Stimulated activated CD8-positive, alpha-beta memory T cell treated with anti-CD3 and anti-CD28 coated beads, Interleukin-12 subunit alpha, Interleukin-12 subunit beta, amount 100 ng/mL, for 24 hours (primary cell): ENCODE results near the gene PTPN20.
"Not testable (repeated sequence)": the region's sequence is repeated elsewhere in the genome, so short reads cannot be mapped to it uniquely, and the experiment has no call there.

ENCODE experiments used
- DNase-seq: peaks from one replicate; pipeline ENCODE4 v3.0.0-alpha.2; 2020; ENCODE audit errors: extremely low read depth

Gene PTPN20

DNA sequence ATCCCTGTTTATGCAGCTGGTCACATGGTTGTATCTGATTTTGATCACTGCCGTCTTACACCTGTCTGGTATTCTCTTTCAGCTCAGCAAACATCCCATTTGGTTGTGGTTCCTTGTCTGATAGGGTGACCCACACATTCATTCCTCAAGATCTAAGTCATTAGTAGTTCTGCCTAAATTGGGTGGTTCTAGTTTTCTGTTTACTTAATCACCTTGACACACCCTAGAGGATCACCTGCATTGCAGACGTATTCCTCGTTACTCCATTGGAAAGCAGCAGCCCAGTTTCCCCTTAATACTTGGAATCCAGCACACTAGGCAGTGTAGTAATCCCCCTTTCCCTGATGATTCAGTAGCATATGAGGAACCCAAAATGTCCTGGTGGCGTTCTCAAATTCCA lies 41.3 kb downstream of the PTPN20 start:
- not testable (repeated sequence) for DNase-seq

DNA sequence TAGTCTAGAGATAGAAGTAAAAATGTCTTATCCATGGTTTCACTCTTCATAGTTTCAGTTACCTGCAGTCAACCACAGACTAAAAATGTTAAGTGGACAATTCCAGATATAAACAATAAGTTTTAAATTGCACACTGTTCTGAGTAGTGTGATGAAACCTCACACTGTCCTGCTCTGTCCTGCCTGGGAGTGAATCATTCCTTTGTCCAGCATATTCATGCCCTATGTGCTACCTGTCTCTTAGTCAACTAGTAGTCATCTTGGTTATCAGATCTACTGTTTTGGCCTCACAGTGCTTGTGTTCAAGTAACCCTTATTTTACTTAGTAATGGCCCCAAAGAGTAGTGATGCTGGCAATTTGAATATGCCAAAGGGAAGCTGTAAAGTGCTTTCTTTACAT lies 49.5 kb downstream of the PTPN20 start:
- not testable (repeated sequence) for DNase-seq

DNA sequence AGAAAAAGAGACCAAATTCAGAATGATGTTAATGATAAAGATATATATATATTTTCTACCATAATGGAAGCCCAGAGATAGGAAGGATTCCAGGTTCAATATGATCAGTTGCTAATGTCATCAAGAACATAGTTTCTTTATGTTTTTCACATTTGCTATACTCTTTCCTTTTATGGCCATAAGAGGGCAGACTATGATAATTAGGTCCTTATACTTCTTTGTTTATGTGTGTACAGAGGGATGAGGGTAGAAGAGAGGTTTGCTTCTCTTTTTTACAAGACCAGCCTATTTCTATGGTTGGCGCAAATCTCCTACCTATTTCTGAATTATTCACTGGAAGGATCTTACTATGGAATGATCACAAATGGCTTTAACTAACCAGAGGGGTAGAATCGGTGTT lies 52.1 kb downstream of the PTPN20 start:
- not testable (repeated sequence) for DNase-seq

DNA sequence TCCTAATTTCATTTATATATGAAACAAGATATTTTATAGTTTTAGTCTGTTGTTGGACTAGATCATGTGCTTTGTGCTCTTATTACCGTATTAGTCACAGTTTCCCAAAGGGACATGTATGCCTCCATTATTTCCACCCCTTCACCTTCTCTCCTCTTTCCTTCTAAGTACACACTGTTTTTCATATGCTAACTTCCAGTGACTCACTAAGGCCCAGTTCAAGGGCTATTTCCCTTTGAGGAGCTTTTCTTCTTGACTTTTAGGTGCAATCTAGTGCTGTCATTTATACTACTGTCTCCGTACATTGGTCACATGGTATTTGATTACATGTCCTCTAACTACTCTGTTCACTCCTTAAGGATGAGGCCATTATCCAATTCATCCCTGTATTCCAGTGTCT lies 55.8 kb downstream of the PTPN20 start:
- DNase-seq, result not testable (repeated sequence)

DNA sequence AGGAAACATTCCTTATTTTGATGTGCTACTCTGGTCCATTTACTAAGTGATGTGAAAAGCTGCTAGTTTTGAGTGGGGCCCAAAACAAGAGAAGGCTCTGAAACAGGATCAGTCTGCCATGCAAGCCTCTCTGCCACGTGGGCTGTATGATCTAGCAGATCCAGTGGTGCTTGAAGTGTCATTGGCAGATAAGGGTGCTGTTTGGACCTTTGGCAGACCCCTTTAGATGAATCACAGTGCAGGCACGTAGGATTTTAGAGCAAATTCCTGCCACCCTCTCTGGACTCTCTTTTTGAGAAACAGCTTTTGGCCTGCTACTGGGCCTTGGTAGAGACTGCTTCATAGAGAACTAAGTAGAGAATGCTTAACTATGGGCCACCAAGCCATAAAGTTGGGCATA lies 69.0 kb downstream of the PTPN20 start:
- not testable (repeated sequence) for DNase-seq

DNA sequence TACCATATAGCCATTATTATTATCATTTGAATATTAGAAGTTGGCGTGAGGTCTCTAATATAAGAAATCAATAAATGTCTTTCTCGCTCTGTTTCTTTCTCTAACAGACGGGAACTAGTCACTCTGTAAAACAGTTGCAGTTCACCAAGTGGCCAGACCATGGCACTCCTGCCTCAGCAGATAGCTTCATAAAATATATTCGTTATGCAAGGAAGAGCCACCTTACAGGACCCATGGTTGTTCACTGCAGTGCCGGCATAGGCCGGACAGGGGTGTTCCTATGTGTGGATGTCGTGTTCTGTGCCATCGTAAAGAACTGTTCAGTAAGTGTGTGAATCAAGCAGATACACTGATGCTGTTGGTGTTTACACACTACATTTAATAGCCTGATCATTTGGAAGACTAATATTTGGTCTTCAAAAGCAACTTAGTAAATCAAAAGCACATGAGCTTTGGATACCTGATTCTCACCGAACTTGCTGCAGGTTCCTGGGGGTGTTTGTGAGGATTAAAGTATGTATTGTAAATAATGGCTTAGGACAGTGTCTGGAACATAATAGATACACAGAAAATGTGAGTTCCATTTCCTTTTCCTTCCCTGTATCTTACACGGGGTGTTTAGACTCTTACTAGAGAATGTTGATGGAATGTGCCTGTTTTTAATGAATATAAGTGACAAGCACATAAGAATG lies 76.2 kb downstream of the PTPN20 start:
- not testable (repeated sequence) for DNase-seq

DNA sequence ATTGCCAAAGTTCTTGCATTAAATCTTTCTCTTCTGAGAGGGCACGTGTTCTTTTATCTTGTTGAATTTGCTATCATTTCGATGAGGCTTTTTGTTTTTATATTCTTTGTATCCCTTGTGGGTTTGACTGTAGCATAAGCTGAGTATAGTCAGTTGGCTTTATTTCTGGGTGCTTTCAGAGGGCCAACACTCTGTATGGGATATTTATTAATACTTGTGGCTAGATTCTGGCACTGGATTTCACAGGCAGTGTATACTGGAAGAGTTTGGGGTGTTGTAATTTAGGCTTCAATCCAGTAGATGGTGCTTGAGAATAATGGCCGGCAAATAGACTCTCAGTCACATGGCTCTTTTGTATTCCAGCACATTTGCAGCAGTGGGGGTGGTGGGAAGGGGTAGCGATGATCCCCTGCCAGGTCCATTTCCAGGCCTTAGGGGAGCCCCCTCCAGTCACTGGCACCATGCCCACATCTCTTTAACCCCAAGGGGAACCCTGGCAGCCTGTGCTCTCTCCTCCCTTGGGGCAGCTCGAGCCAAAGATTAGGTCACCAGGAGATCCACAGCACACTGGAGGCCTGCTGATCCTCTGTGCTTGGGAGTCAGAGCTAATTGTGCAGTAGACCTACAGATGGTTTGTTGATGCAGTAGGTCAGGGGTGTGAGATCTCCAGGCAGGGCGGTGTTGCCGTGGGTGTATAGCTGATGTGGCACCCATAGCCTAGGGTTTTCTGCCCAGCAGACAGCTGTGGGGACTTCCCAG lies 81.8 kb downstream of the PTPN20 start:
- no peak for DNase-seq

DNA sequence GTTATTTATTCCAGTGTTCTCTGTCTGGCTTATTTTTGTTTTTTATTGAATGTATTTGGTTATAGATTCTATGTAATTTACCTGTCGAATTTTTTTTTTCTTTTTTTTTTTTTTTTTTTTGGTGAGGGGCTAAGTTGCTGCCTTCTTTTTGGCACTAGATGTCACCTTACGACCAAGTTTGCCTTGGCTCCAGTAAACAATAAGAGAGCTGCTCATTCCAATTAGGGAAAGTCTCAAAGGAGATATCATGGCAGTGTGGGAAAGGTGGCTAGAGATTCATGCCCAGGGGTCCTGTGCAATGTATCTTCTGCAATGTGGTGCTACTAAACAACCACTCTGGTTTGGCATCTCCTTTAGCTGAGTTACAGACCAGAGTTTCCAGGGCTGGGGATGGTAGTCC lies 84.0 kb downstream of the PTPN20 start:
- no peak for DNase-seq

DNA sequence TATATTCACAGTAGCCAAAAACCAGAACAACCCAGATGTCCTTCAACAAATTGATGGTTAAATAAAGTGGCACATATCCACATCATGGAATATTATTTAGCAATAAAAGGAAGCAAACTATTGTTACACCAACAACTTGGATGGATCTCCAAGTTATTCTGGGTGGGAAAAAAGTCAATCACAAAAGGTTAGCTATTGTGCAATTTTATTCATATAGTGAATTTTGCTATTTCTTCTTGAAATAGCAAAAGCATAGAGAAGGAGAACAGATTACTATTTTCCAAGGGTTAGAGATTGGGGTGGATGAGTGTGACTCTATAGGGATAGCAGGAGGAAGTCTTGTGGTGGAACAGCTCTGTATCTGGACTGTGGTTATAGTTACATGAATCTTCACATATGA lies 87.0 kb downstream of the PTPN20 start:
- DNase-seq, result no peak

DNA sequence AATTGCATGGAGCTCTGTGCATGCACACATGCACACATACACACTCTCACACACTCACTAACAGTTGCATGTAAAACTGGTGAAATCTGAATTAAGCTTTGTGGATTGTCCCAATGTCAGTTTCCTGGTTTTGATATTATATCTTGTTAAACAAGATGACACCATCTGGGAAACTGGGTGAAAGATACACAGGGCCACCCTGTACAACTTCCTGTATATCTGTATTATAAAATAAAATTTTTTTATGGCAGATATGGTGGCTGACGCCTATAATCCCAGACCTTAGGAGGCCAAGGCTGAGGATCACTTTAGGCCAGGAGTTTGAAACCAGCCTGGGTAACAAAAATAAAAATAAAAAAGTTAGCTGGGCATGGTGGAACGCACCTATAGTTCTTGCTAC lies 87.4 kb downstream of the PTPN20 start:
- no peak for DNase-seq

DNA sequence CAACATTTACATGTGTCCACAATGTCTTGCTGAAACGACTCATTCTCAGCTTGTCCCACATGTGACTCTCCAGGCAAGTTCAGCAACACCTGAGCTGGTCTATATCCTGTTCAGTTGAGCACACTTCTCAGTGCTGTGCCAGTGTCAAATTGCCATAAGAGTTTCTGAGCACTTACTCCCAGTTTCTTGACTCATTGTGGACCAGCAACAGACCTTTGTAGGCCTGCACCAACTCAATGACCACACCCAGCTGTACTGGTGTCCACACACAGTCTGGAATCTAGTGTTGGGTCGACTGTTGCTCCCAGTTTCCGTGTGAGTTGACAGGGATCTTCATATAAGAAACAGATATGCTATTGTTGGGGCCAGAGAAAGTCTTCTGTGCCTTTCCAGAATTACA lies 88.0 kb downstream of the PTPN20 start:
- DNase-seq, result no peak

DNA sequence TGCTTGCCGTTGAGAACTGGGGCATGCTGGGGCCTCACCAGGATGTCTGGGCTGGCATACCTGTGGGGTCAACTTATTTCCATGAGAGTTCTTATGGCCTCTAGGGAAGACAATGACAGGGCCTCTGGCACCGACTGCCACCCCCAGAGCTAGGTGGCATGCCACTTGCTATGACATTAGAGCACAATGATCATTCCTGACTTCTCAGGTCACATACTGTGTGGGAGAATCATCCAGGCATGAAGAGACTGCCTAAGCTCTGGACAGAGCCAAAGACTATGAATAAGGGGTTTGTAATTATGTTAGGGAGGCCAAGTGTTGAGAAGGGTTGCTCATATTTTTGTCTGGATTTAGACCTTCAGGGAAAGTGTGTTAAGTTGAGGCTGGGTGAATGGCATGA lies 97.5 kb downstream of the PTPN20 start:
- no peak for DNase-seq

DNA sequence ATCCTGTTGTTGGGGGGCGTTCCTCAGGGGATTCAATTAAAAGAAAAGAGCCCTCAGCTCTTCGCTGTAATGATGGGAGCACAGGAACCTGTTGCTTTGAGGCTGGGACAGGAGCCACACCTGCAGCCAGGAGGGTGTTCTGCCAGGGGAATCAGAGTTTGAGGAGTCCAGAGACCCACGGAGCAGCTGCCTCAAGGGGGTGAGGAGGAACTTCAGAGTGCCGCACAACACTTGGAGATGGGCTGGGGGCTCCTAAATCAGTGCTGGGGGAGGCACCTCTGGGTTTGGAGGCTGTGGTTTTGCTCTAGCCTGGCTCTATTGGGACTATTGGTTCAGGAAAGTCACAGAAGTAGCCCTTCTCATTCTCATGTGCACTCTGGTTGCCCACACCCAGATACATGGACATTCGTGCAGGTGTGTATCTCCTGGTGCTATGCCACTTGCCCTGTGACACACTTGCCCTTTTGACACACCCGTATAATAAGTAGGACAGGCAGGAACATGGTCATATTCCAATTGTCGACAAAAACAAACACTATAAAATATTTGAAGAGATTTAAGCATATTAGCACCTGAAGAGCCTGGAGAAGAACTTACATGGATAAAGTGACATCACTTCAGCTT lies 98.1 kb downstream of the PTPN20 start:
- no peak for DNase-seq

DNA sequence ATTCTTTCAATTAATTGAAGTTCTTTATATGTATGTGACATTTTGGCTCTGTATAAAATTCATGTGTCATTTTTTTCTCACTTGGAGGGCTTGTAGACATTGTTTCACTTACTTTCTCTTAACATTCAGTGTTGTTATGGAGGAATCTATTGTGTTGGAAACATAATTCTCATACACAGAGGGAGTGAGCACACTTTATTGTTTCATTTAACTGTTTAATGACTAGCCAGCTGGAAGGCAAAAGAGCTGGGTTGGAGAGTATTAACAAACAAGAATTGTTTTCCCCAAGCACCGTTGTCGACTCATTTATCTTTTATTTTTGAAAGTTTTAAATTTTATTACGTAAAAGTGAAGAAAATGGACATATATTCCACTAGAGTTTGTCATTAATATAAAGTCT lies 98.8 kb downstream of the PTPN20 start:
- no peak for DNase-seq

DNA sequence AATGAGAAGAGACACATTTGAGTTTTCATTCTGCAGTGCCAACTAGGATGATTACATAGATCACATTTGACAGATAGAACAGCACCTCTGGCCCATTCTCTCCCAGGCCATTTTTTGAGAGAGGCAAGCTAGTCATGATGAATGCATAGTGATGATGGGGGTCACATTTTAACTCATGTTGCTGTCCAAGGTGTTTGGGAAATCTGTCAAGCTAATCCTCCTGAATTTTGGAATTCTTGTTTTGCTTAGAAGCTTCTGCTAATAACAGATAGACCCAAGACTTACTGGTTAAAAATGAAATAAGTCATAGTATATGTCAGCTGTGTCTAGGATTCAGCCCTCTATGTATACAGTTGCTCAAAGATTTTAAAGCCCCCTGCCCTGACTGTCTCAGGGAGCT lies 101.0 kb downstream of the PTPN20 start:
- DNase-seq, result no peak

DNA sequence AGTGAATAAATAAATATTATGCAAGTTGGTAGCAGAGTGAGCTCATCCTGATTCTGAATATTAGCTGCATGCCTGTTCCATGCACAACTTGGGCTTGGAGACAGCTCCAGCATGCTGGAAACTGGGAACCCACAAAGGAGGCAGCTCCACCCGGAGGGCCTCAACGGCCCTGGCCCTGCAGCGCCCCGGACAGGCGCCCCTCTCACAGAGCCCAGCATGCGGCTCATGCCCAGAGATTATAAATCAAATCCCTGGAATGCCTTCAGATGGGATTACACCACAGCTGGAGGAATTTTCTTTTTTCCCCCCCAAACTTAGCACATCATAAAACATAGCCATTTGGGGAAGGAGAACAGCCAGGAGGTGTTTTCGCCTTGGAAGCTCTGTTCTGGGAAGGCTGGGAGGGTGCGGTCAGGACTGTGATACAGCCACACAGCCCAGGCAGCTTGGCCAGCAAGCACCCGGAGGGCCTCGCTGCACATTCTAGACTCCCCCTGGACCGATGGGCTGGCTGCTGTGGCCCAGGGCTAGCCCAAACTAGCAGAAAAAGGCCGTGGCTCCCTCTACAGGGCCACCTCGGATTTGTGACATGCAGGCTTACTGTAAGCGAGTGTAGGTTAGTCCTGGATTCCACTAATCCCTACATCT lies 102.4 kb downstream of the PTPN20 start:
- DNase-seq, result no peak

DNA sequence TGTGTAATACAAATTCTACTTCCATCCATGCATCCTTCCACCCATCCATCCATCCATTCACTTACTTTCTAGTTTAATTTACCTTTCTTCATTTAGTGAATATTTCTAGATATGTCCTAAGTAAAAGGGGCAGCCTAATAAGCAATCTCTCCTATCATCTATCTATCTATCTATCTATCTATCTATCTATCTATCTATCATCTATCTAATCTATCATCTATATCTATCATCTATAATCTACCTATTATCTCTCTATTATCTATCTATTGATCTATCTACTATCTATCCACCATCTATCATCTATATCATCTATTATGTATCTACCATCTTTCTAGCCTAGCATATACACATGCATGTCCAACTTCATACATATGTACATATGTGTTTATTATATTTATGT lies 104.2 kb downstream of the PTPN20 start:
- no peak for DNase-seq

DNA sequence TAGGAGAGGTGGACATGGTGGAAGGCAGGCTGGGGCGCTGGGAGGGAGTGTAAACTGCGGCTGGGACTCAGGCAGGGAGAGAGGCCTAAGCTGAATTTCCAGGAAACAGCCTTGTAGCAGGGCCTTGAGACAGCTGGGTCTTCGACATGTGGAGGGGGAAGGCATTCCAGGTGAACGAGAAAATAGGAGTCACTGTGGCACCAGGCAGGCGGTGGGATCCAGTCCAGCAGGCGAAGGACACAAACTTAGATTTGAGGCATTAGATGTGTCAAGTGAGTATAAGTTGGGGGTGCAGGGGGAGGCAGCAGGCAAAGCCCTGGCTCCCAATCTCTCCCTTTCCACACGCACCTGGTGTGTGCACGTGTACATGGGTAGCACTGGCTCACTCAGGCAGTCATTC lies 105.3 kb downstream of the PTPN20 start:
- no peak for DNase-seq

DNA sequence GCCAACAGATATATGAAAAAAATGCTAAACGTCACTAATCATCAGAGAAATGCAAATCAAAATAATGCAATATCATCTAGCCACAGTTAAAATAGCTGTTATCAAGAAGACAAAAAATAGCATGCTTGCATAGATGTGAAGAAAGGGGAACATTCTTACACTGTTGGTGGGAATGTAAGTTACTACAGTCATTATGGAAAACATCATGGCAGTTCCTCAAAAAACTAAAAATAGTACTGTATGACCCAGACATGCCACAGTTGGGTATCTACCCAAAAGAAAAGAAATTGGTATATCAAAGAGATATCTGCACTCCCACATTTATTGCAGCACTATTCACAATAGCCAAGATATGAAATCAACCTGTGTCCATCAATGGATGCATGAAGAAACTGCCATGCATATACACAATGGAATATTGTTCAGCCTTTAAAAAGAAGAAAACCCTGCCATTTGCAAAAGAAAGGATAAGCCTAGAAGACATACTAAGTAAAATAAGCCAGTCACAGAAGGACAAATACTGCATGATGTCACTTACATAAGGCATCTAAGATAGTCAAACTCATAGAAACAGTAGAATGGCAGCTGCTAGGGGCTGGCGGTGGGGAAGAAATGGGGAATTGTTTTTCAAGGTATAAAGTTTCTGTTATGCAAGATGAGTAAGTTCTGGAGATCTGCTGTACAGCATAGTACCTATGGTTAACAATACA lies 107.0 kb downstream of the PTPN20 start:
- no peak for DNase-seq

DNA sequence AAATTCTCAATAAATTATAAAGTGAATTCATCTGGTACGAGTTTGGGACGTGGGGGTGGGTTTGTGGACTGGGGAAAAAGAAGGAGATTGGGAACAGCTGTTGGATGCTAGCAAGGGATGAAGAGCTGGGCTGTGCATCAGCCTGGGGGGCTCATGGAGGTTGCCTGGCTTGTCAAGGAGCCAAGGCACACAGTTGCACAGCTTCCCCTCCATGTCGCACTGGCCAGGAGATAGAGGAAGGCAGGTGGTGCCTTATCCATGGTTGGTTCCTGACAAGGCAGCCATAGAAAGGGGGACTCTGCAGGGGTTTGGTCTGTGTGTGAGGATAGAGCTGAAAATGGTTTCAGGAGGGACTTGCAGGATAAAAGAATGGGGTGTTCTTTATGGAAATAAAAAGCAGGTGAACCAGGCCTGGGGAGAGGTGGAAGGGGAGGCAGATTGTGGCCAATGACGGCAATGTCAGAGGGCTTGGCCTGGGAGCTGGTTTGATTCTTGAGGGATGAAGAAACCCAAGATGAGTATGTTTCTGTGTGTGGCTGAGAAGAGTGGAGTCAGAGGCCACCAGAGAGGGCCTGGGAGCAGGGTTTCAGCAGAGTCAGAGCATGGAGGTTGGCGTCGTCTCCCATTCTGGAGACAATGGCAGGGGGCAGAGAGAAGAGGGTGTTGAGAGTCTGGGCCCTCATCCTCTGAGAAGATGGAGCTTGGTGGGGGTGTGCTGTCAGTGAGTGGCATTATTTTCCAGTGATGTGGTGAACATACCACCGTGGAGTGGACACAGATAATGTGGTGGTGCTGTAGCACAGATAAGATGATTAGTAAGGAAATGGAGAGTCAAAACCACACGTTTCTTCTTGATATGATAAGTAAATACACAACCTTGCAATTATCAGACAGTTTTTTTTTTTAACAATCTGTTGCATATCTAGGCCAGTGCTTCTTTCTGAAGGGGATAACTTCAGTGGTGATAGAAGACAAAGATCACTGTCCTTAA lies 108.2 kb downstream of the PTPN20 start:
- DNase-seq, result no peak

DNA sequence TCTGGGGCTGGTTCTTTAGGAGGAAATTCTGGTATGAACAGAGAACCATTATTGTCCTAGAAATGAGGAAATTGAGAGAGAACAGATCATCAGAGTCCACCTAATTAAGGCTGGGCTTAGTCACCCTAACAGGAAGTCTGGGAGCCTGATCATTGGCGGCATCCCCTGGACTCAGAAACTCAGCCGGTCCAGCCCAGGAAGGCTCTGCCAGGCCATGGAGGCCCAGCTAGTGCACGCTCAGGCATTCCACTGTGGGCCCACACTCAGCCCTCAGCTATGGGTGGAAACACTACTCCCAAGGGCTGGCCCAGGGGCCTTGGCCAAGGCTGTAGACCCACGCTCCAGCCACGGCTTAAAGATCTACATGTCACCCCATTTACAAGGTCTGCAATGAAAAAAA lies 109.2 kb downstream of the PTPN20 start:
- DNase-seq, result no peak
